GM19463 (cell line): ENCODE data around the gene KCNK15.

Experiments
- ATAC-seq: cut with Tn5 transposase; IDR thresholded peaks from one replicate; pipeline ENCODE4 v1.9.1; 2021; ENCODE audit warnings: mild to moderate bottlenecking, moderate library complexity; ENCODE audit not compliant: unreplicated experiment

KCNK15 gene

GRCh38 chr20:44715499-44716308, 30.0 kb upstream of the KCNK15 start:
- no peak for ATAC-seq

- no peak for ATAC-seq
These were observed 29.2 kb upstream of the KCNK15 start for GRCh38 chr20:44716309-44717106.

GRCh38 chr20:44717986-44718385, 27.7 kb upstream of the KCNK15 start:
- ATAC-seq = no peak

GRCh38 chr20:44719841-44720240, 25.8 kb upstream of the KCNK15 start:
- ATAC-seq = no peak

- no peak for ATAC-seq
These were observed 25.1 kb upstream of the KCNK15 start for GRCh38 chr20:44720621-44720996.

- no peak for ATAC-seq
These were observed 24.5 kb upstream of the KCNK15 start for GRCh38 chr20:44720997-44721784.

GRCh38 chr20:44721785-44722054, 23.9 kb upstream of the KCNK15 start:
- no peak for ATAC-seq

- no peak for ATAC-seq
These were observed 22.7 kb upstream of the KCNK15 start for GRCh38 chr20:44722990-44723389.

- no peak for ATAC-seq
These were observed 22.3 kb upstream of the KCNK15 start for GRCh38 chr20:44723391-44723790.

GRCh38 chr20:44723798-44724362, 21.8 kb upstream of the KCNK15 start:
- ATAC-seq = no peak

GRCh38 chr20:44724423-44725091, 21.1 kb upstream of the KCNK15 start:
- ATAC-seq = no peak

- ATAC-seq = no peak
These were observed 19.8 kb upstream of the KCNK15 start for GRCh38 chr20:44725837-44726236.

- ATAC-seq = no peak
These were observed 18.6 kb upstream of the KCNK15 start for GRCh38 chr20:44727039-44727438.

- ATAC-seq = no peak
These were observed 18.0 kb upstream of the KCNK15 start for GRCh38 chr20:44727651-44728050.

GRCh38 chr20:44728801-44729443, 16.7 kb upstream of the KCNK15 start:
- no peak for ATAC-seq

GRCh38 chr20:44730441-44730840, 15.2 kb upstream of the KCNK15 start:
- no peak for ATAC-seq

- no peak for ATAC-seq
These were observed 14.0 kb upstream of the KCNK15 start for GRCh38 chr20:44731657-44732056.

- no peak for ATAC-seq
These were observed 13.3 kb upstream of the KCNK15 start for GRCh38 chr20:44732327-44732726.

GRCh38 chr20:44733341-44734069, 12.2 kb upstream of the KCNK15 start:
- no peak for ATAC-seq

GRCh38 chr20:44734938-44735337, 10.7 kb upstream of the KCNK15 start:
- ATAC-seq = no peak
